Activated B cell treated with CpG ODN at 0.5 μM for 24 hours (primary cell): ENCODE data around the gene UBR4. TPM values are rescaled to one million over a fixed set of nuclear protein-coding genes. Genes with fewer than 3 reads are reported as not detected.

Experiments
- ATAC-seq: fragments of 200-7000 bp; cut with Tn5 transposase; one replicate; pipeline ENCODE4 v1.10.0; 2021; ENCODE audit warnings: low read depth, mild to moderate bottlenecking, moderate library complexity
- CTCF ChIA-PET: fragments of 350-600 bp; sonication (Branson Sonifier 250); formaldehyde crosslinking; loops from one replicate; lab custom pipeline; 2021; ENCODE audit warnings: antibody characterized with exemption; lab: Charles Lee
- POLR2A ChIA-PET: fragments of 350-600 bp; sonication (Branson Sonifier 250); formaldehyde crosslinking; loops from one replicate; lab custom pipeline; 2021; ENCODE audit warnings: antibody characterized with exemption; lab: Charles Lee
- DNase-seq: peaks from one replicate; pipeline ENCODE4 v3.0.0; 2022
- H3K27ac Mint-ChIP-seq: one replicate; pipeline ENCODE4 v1.8.0; 2020; ENCODE audit warnings: mixed read lengths
- H3K27me3 Mint-ChIP-seq: one replicate; pipeline ENCODE4 v1.8.0; 2021; ENCODE audit warnings: mixed read lengths
- H3K36me3 Mint-ChIP-seq: one replicate; pipeline ENCODE4 v1.8.0; 2021; ENCODE audit warnings: low read depth, mixed read lengths
- H3K4me1 Mint-ChIP-seq: one replicate; pipeline ENCODE4 v1.8.0; 2021; ENCODE audit warnings: mixed read lengths
- H3K4me3 Mint-ChIP-seq: one replicate; pipeline ENCODE4 v1.8.0; 2020; ENCODE audit warnings: mild to moderate bottlenecking, mixed read lengths
- H3K9me3 Mint-ChIP-seq: one replicate; pipeline ENCODE4 v1.8.0; 2020; ENCODE audit warnings: mixed read lengths
- CTCF ChIP-seq: fragments of 200-600 bp; IDR thresholded peaks from one replicate; pipeline ENCODE4 v1.8.0; 2022; ENCODE audit warnings: antibody characterized with exemption, mild to moderate bottlenecking
- intact Hi-C: fragments of 100-400 bp; cut with micrococcal nuclease; formaldehyde crosslinking; loops from one replicate; pipeline ENCODE4 v1.15.1; 2024
- total RNA-seq: library from RNA; stranded (reverse); gene quantifications from 2 replicates; pipeline ENCODE4 v1.2.3, GENCODE V29; 2022

UBR4 gene
- total RNA-seq, 1 donor from 2014 or later, result 262 TPM

GRCh38 chr1:19128968-19129514 lies 81.0 kb downstream of the UBR4 start:
- CTCF ChIA-PET, result interaction anchor here (1.1 kb wide), 1 partner anchor 10 kb away, joined by 3 read pairs; no protein-coding TSS in a partner anchor
- peaks cover 5% of the 10 kb centered on the region for H3K4me1 Mint-ChIP-seq
- no peak for TF ChIP-seq CTCF
- DNase-seq (no peak), ATAC-seq (no peak)
- POLR2A ChIA-PET, result no interaction called here
- peaks cover 93% of the 10 kb centered on the region for H3K36me3 Mint-ChIP-seq
- no peaks in the 10 kb centered on the region for H3K27me3 Mint-ChIP-seq
- intact Hi-C loops, result no loop called here
- H3K9me3 Mint-ChIP-seq, result peaks cover 5% of the 10 kb centered on the region
- no peak overlapping the region for H3K27ac Mint-ChIP-seq
- no peak overlapping the region for H3K4me3 Mint-ChIP-seq

GRCh38 chr1:19124273-19124672 lies 85.8 kb downstream of the UBR4 start:
- H3K4me3 Mint-ChIP-seq, result no peak overlapping the region
- peaks cover 8% of the 10 kb centered on the region for H3K4me1 Mint-ChIP-seq
- no peak for TF ChIP-seq CTCF
- ChIA-PET POLR2A (no interaction called here), CTCF (no interaction called here)
- no peaks in the 10 kb centered on the region for H3K27me3 Mint-ChIP-seq
- peaks cover 100% of the 10 kb centered on the region for H3K36me3 Mint-ChIP-seq
- no peak for ATAC-seq
- no peak overlapping the region for H3K27ac Mint-ChIP-seq
- no peaks in the 10 kb centered on the region for H3K9me3 Mint-ChIP-seq
- intact Hi-C loops, result no loop called here
- no peak for DNase-seq

GRCh38 chr1:19123837-19124236 lies 86.2 kb downstream of the UBR4 start:
- ATAC-seq (no peak), DNase-seq (no peak)
- intact Hi-C loops, result no loop called here
- POLR2A ChIA-PET, result no interaction called here
- no peak for TF ChIP-seq CTCF
- H3K27ac Mint-ChIP-seq, result no peak overlapping the region
- H3K4me1 Mint-ChIP-seq, result peaks cover 8% of the 10 kb centered on the region
- CTCF ChIA-PET, result no interaction called here
- no peak overlapping the region for H3K4me3 Mint-ChIP-seq
- H3K36me3 Mint-ChIP-seq, result peaks cover 100% of the 10 kb centered on the region
- H3K27me3 Mint-ChIP-seq, result no peaks in the 10 kb centered on the region
- no peaks in the 10 kb centered on the region for H3K9me3 Mint-ChIP-seq

GRCh38 chr1:19122668-19123067 lies 87.4 kb downstream of the UBR4 start:
- intact Hi-C loops, result no loop called here
- Mint-ChIP-seq H3K4me1 (peaks cover 8% of the 10 kb centered on the region), H3K36me3 (peaks cover 98% of the 10 kb centered on the region), H3K4me3 (no peak overlapping the region), H3K9me3 (no peaks in the 10 kb centered on the region), H3K27me3 (no peaks in the 10 kb centered on the region), H3K27ac (no peak overlapping the region)
- ATAC-seq (no peak), DNase-seq (no peak)
- CTCF ChIA-PET, result no interaction called here
- TF ChIP-seq CTCF, result no peak
- POLR2A ChIA-PET, result no interaction called here

- H3K27ac Mint-ChIP-seq, result no peak overlapping the region
- peaks cover 98% of the 10 kb centered on the region for H3K36me3 Mint-ChIP-seq
Measured at GRCh38 chr1:19121192-19121591, 88.9 kb downstream of the UBR4 start.

More at GRCh38 chr1:19121192-19121591, 88.9 kb downstream of the UBR4 start:
- Mint-ChIP-seq H3K27me3 (no peaks in the 10 kb centered on the region), H3K9me3 (no peaks in the 10 kb centered on the region), H3K4me1 (peaks cover 8% of the 10 kb centered on the region), H3K4me3 (no peak overlapping the region)
- intact Hi-C loops, result no loop called here
- DNase-seq, result no peak
- no peak for ATAC-seq
- TF ChIP-seq CTCF, result no peak
- ChIA-PET CTCF (no interaction called here), POLR2A (no interaction called here)
